Measurements from ENCODE around the gene WWTR1. TPM values are rescaled to one million over a fixed set of nuclear protein-coding genes. Genes with fewer than 3 reads are reported as not detected.

The WWTR1 gene
- 92.7 to 122 TPM (median 112 TPM) in 5 replicates for total RNA-seq (2022; extraction: Qiagen RNA extraction)

DNA sequence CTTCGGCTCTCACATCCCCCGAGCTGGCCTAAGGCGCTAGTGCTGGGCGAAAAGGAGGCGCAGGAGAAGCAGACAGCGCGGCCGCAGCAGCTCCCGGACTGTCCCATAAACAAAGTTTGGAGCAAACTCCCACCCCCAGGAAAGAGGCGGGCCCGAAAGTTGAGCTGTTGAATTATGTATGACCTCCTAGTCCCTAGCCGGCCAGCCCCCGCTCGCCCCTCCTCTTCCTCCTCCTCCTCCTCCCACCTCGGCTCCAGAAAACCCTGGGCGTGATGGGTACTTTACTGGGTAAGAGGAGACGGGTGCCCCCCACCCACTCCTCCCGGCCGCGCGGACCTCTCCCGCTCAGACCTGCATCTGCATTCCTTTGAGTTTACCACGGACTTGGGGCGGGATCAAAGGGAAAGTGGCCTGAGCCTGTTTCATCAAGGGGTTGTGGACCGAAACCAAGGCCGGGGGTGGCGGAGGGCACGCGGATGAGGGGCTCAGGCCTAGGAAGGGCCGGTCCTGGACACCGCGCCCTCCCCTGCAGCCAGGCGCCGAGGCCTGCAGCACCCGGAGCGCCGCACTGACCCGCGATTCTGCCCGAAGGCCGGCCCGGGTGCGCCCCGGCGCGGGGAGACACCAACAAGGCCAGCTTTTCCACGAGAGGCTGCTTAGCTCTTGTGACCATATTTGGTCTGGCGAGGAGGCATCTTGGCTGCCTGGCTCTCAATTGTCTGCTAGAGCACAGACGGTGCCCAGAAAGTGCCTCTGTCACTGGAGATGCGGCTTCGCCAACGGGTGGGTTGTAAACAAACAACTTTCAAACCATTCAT lies at the start of gene WWTR1:
Gene WWTR1 (minus strand): TSS at position 100 of the 818 bp plus-strand sequence. CDS start 719 bp downstream, outside the sequence.

DNA sequence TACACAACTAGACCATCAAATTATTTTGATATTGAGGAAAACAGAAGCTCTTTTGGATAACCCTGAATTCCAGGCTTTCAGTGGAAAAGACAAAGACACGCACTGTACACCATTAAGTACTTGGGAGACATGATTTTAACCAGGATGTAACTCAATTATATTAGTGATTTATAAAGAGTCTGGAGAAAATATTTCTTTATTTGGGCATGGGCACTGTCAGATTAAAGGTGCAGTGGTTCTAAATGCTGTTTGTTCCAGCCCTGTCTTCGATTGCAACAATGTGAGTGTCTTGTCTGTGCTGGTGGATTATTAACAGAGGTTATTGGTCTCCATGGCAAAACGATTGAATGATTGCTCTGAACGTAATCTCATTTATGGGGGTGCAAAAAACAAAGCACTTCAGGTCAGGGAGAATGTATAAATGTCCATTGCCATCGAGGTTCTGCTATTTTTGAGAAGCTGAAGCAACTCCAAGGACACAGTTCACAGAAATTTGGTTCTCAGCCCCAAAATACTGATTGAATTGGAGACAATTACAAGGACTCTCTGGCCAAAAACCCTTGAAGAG lies 183.5 kb downstream of the WWTR1 start, which contains the start of gene TM4SF4:
Gene TM4SF4 (plus strand): TSS at position 448 of the 568 bp plus-strand sequence. CDS start 181 bp downstream, outside the sequence.

Other genes with a start within 250 kb of the WWTR1 start
- gene TM4SF4, start 183.3 kb downstream of the WWTR1 start, total RNA-seq (2022; extraction: Qiagen RNA extraction) = 27.9 to 41.0 TPM (median 35.9 TPM) in 5 replicates
- gene COMMD2, start 94.5 kb upstream of the WWTR1 start, total RNA-seq (2022; extraction: Qiagen RNA extraction) = 33.6 to 41.2 TPM (median 35.1 TPM) in 5 replicates
- gene ANKUB1, start 134.5 kb upstream of the WWTR1 start, total RNA-seq (2022; extraction: Qiagen RNA extraction) = 0.06 TPM in 1 of 5 replicates, not detected in the others
- 34.1 to 63.5 TPM (median 37.4 TPM) in 5 replicates for gene RNF13, start 155.2 kb upstream of the WWTR1 start, total RNA-seq (2022; extraction: Qiagen RNA extraction)

Data from A549 treated with CORT108297 at 1 μM for 4 hours (cell line).